GM12801 (cell line): ENCODE measurements around the gene GUCY1A1.

Source experiments
- TF ChIP-seq, protein P1 (sequence below): IDR thresholded peaks from one replicate; pipeline ENCODE4 v1.5.1; 2011; ENCODE audit warnings: control low read depth; ENCODE audit not compliant: insufficient read length; ENCODE audit errors: extremely low read depth

Gene GUCY1A1

GRCh38 chr4:155722816-155723499, 56.3 kb downstream of the GUCY1A1 start:
- TF ChIP-seq, protein P1, sequence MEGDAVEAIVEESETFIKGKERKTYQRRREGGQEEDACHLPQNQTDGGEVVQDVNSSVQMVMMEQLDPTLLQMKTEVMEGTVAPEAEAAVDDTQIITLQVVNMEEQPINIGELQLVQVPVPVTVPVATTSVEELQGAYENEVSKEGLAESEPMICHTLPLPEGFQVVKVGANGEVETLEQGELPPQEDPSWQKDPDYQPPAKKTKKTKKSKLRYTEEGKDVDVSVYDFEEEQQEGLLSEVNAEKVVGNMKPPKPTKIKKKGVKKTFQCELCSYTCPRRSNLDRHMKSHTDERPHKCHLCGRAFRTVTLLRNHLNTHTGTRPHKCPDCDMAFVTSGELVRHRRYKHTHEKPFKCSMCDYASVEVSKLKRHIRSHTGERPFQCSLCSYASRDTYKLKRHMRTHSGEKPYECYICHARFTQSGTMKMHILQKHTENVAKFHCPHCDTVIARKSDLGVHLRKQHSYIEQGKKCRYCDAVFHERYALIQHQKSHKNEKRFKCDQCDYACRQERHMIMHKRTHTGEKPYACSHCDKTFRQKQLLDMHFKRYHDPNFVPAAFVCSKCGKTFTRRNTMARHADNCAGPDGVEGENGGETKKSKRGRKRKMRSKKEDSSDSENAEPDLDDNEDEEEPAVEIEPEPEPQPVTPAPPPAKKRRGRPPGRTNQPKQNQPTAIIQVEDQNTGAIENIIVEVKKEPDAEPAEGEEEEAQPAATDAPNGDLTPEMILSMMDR, result no peak

GRCh38 chr4:155724731-155725130, 58.1 kb downstream of the GUCY1A1 start:
- TF ChIP-seq, protein P1, result no peak

GRCh38 chr4:155734065-155734464, 67.4 kb downstream of the GUCY1A1 start:
- TF ChIP-seq, protein P1, result no peak

- TF ChIP-seq, protein P1, result no peak
Measured at GRCh38 chr4:155734951-155735350, 68.3 kb downstream of the GUCY1A1 start.

DNA sequence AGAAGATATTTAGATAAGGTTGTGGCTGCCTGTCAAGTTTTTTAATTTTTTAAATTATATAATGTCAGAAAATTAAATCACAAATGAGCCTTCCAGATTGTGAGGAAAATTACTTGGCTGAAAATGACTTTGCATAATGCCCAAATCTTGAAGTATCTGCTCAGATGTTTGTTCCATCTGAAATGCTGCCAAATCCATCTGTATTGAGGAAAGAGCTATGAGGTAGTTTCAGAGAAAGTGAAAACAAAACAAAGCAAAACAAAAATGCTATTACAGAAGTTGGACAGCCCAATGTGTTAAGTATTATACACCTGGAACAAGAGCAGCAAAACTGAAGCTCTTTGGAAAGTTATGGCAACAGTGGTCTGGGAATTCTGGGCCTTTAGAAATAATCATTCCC, 68.8 kb downstream of the GUCY1A1 start:
- TF ChIP-seq, protein P1, result no peak

- TF ChIP-seq, protein P1, result no peak
Measured at GRCh38 chr4:155738548-155738947, 71.9 kb downstream of the GUCY1A1 start.

GRCh38 chr4:155741546-155741945, 74.9 kb downstream of the GUCY1A1 start:
- TF ChIP-seq, protein P1, result no peak
